HEK293 (cell line): ENCODE results near the gene NUP210.

Experiments
- MYNN ChIP-seq: fragments of 450-650 bp; formaldehyde crosslinking; IDR thresholded peaks from 2 replicates; pipeline ENCODE4 v1.5.1; 2016; ENCODE audit warnings: missing biosample characterization, missing genetic modification characterization, borderline replicate concordance
- ZNF274 ChIP-seq, 2 experiments: fragments of 200-500 bp in 1 of 2; fragments of 450-650 bp in 1 of 2; sonication (Bioruptor generic) in 1 of 2; formaldehyde crosslinking in 1 of 2; IDR thresholded peaks; 2 replicates each; pipeline versions ENCODE4 v1.5.1 to v1.6.1; 2014 to 2016; ENCODE audit warnings: borderline replicate concordance in 1 of 2, inconsistent platforms in 1 of 2, low read length in 1 of 2, missing biosample characterization in 1 of 2, missing genetic modification characterization in 1 of 2
- ZNF350 ChIP-seq: fragments of 450-650 bp; formaldehyde crosslinking; IDR thresholded peaks from 2 replicates; pipeline ENCODE4 v1.5.0; 2017; ENCODE audit warnings: missing biosample characterization, mild to moderate bottlenecking, missing genetic modification characterization
- ZNF529 ChIP-seq: fragments of 450-650 bp; formaldehyde crosslinking; IDR thresholded peaks from 2 replicates; pipeline ENCODE4 v1.5.1; 2017; ENCODE audit warnings: missing genetic modification characterization, missing biosample characterization; ENCODE audit not compliant: insufficient replicate concordance
- ZNF600 ChIP-seq: fragments of 450-650 bp; formaldehyde crosslinking; IDR thresholded peaks from 2 replicates; pipeline ENCODE4 v1.5.1; 2016; ENCODE audit warnings: missing biosample characterization, missing genetic modification characterization
- TF ChIP-seq, protein P1 (sequence below): fragments of 450-650 bp; formaldehyde crosslinking; IDR thresholded peaks from 2 replicates; pipeline ENCODE4 v1.5.1; 2016; ENCODE audit warnings: missing biosample characterization, missing genetic modification characterization
- TF ChIP-seq, protein P2 (sequence below): fragments of 450-650 bp; formaldehyde crosslinking; IDR thresholded peaks from 2 replicates; pipeline ENCODE4 v1.5.1; 2016; ENCODE audit warnings: missing biosample characterization, missing genetic modification characterization
- TF ChIP-seq, protein P3 (sequence below): fragments of 450-650 bp; formaldehyde crosslinking; IDR thresholded peaks from 2 replicates; pipeline ENCODE4 v1.5.1; 2017; ENCODE audit warnings: missing biosample characterization, missing genetic modification characterization
- TF ChIP-seq, protein P4 (sequence below): fragments of 450-650 bp; formaldehyde crosslinking; IDR thresholded peaks from 2 replicates; pipeline ENCODE4 v1.5.1; 2016; ENCODE audit warnings: missing biosample characterization, missing genetic modification characterization
- TF ChIP-seq, protein P5 (sequence below): fragments of 450-650 bp; formaldehyde crosslinking; IDR thresholded peaks from 2 replicates; pipeline ENCODE4 v1.5.1; 2016; ENCODE audit warnings: missing biosample characterization, missing genetic modification characterization

DNA sequence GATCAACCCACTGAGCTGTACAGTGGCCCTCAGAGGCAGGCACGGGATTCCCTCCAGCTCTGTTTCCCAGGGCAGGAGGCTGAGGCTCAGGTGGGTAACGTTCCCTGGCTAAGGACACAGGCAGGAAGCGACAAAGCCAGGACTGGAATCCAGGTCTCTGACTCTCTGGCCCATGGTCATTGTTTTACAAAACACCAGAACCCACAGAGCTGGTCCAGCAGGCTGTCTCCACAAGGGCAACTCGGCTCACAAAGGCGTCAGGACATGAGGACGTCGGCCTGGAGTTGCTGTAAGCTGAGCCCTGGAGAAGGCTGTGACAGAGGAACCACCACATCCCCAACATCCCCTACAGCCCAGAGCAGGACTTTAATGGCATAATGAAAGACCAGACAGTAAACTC is 30.7 kb downstream of the NUP210 start:
- TF ChIP-seq, protein P1, sequence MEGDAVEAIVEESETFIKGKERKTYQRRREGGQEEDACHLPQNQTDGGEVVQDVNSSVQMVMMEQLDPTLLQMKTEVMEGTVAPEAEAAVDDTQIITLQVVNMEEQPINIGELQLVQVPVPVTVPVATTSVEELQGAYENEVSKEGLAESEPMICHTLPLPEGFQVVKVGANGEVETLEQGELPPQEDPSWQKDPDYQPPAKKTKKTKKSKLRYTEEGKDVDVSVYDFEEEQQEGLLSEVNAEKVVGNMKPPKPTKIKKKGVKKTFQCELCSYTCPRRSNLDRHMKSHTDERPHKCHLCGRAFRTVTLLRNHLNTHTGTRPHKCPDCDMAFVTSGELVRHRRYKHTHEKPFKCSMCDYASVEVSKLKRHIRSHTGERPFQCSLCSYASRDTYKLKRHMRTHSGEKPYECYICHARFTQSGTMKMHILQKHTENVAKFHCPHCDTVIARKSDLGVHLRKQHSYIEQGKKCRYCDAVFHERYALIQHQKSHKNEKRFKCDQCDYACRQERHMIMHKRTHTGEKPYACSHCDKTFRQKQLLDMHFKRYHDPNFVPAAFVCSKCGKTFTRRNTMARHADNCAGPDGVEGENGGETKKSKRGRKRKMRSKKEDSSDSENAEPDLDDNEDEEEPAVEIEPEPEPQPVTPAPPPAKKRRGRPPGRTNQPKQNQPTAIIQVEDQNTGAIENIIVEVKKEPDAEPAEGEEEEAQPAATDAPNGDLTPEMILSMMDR (tag by site-specific recombination): no peak
- TF ChIP-seq ZNF600 (tag by site-specific recombination): no peak
- no peak for TF ChIP-seq MYNN (tag by site-specific recombination)
- no peak for TF ChIP-seq ZNF529
- TF ChIP-seq, protein P2, sequence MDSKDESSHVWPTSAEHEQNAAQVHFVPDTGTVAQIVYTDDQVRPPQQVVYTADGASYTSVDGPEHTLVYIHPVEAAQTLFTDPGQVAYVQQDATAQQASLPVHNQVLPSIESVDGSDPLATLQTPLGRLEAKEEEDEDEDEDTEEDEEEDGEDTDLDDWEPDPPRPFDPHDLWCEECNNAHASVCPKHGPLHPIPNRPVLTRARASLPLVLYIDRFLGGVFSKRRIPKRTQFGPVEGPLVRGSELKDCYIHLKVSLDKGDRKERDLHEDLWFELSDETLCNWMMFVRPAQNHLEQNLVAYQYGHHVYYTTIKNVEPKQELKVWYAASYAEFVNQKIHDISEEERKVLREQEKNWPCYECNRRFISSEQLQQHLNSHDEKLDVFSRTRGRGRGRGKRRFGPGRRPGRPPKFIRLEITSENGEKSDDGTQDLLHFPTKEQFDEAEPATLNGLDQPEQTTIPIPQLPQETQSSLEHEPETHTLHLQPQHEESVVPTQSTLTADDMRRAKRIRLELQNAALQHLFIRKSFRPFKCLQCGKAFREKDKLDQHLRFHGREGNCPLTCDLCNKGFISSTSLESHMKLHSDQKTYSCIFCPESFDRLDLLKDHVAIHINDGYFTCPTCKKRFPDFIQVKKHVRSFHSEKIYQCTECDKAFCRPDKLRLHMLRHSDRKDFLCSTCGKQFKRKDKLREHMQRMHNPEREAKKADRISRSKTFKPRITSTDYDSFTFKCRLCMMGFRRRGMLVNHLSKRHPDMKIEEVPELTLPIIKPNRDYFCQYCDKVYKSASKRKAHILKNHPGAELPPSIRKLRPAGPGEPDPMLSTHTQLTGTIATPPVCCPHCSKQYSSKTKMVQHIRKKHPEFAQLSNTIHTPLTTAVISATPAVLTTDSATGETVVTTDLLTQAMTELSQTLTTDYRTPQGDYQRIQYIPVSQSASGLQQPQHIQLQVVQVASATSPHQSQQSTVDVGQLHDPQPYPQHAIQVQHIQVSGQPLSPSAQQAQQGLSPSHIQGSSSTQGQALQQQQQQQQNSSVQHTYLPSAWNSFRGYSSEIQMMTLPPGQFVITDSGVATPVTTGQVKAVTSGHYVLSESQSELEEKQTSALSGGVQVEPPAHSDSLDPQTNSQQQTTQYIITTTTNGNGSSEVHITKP (tag by site-specific recombination): no peak
- TF ChIP-seq, protein P3, sequence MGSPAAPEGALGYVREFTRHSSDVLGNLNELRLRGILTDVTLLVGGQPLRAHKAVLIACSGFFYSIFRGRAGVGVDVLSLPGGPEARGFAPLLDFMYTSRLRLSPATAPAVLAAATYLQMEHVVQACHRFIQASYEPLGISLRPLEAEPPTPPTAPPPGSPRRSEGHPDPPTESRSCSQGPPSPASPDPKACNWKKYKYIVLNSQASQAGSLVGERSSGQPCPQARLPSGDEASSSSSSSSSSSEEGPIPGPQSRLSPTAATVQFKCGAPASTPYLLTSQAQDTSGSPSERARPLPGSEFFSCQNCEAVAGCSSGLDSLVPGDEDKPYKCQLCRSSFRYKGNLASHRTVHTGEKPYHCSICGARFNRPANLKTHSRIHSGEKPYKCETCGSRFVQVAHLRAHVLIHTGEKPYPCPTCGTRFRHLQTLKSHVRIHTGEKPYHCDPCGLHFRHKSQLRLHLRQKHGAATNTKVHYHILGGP (tag by site-specific recombination): no peak
- TF ChIP-seq, protein P4, sequence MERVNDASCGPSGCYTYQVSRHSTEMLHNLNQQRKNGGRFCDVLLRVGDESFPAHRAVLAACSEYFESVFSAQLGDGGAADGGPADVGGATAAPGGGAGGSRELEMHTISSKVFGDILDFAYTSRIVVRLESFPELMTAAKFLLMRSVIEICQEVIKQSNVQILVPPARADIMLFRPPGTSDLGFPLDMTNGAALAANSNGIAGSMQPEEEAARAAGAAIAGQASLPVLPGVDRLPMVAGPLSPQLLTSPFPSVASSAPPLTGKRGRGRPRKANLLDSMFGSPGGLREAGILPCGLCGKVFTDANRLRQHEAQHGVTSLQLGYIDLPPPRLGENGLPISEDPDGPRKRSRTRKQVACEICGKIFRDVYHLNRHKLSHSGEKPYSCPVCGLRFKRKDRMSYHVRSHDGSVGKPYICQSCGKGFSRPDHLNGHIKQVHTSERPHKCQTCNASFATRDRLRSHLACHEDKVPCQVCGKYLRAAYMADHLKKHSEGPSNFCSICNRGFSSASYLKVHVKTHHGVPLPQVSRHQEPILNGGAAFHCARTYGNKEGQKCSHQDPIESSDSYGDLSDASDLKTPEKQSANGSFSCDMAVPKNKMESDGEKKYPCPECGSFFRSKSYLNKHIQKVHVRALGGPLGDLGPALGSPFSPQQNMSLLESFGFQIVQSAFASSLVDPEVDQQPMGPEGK (tag by site-specific recombination): no peak
- TF ChIP-seq, protein P5, sequence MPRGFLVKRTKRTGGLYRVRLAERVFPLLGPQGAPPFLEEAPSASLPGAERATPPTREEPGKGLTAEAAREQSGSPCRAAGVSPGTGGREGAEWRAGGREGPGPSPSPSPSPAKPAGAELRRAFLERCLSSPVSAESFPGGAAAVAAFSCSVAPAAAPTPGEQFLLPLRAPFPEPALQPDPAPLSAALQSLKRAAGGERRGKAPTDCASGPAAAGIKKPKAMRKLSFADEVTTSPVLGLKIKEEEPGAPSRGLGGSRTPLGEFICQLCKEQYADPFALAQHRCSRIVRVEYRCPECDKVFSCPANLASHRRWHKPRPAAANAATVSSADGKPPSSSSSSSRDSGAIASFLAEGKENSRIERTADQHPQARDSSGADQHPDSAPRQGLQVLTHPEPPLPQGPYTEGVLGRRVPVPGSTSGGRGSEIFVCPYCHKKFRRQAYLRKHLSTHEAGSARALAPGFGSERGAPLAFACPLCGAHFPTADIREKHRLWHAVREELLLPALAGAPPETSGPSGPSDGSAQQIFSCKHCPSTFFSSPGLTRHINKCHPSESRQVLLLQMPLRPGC (tag by site-specific recombination): no peak
- no peak for TF ChIP-seq ZNF350 (tag by site-specific recombination)
- no peak for TF ChIP-seq ZNF274 (IDR thresholded peaks at IDR 0.05; ENCODE audit: low read length)
- TF ChIP-seq ZNF274 (tag by site-specific recombination; IDR thresholded peaks at IDR 0.05; ENCODE audit: borderline replicate concordance): no peak
